B cell (primary cell): Measurements from ENCODE around the gene RBM43. TPM values are rescaled to one million over a fixed set of nuclear protein-coding genes. Genes with fewer than 3 reads are reported as not detected.

ENCODE experiments used
- ATAC-seq: fragments of 200-7000 bp; cut with Tn5 transposase; one replicate; pipeline ENCODE4 v1.10.0; 2021; ENCODE audit warnings: low read depth, mild to moderate bottlenecking, moderate number of reproducible peaks, moderate library complexity
- CTCF ChIA-PET: fragments of 350-600 bp; sonication (Branson Sonifier 250); formaldehyde crosslinking; loops from one replicate; lab custom pipeline; 2021; ENCODE audit warnings: antibody characterized with exemption, inconsistent platforms; lab: Charles Lee
- POLR2A ChIA-PET: fragments of 350-600 bp; sonication (Branson Sonifier 250); formaldehyde crosslinking; loops from one replicate; lab custom pipeline; 2021; ENCODE audit warnings: antibody characterized with exemption; lab: Charles Lee
- DNase-seq: peaks from one replicate; pipeline ENCODE4 v3.0.0; 2013
- H2AFZ ChIP-seq: 2 replicates; pipeline ENCODE4 v1.6.1; 2012; ENCODE audit warnings: mild to moderate bottlenecking, low read depth, low read length; ENCODE audit not compliant: insufficient read depth, poor library complexity, severe bottlenecking
- H3K27ac ChIP-seq, 2 donors: 1 replicate in 1 of 2; 2 replicates in 1 of 2; pipeline ENCODE4 v1.5.1; 2012 to 2013; ENCODE audit warnings: low read length in 2 of 2, mild to moderate bottlenecking in 2 of 2, moderate library complexity in 1 of 2
- H3K27me3 ChIP-seq, 4 experiments: fragments of 200-600 bp in 1 of 4; sonication (generic) in 1 of 4; replicated peaks in 1 of 4; 1 replicate in 2 of 4; 2 replicates in 2 of 4; pipeline versions ENCODE4 v1.6.1 to v1.7.0; 2013 to 2016; ENCODE audit warnings: low read length in 3 of 4, mild to moderate bottlenecking in 2 of 4, mixed read lengths in 1 of 4, moderate library complexity in 1 of 4; ENCODE audit not compliant: insufficient read depth in 4 of 4, control insufficient read depth in 3 of 4; ENCODE audit errors: control extremely low read depth in 1 of 4
- H3K36me3 ChIP-seq, 2 experiments: replicated peaks in 1 of 2; 1 replicate in 1 of 2; 2 replicates in 1 of 2; pipeline versions ENCODE4 v1.6.1 to v1.7.1; 2013; ENCODE audit warnings: low read length in 1 of 2; ENCODE audit not compliant: insufficient read depth in 2 of 2, control insufficient read depth in 1 of 2; ENCODE audit errors: control extremely low read depth in 1 of 2, extremely low read depth in 1 of 2
- H3K4me1 ChIP-seq, 2 donors: fragments of 200-600 bp in 1 of 2; sonication (generic) in 1 of 2; 1 replicate in 1 of 2; 2 replicates in 1 of 2; pipeline versions ENCODE4 v1.5.1 to v1.6.1; 2013 to 2017; ENCODE audit warnings: low read length in 2 of 2; ENCODE audit not compliant: control insufficient read depth in 2 of 2, insufficient read depth in 2 of 2
- H3K4me2 ChIP-seq: replicated peaks from 2 replicates; pipeline ENCODE3; 2012; ENCODE audit warnings: mild to moderate bottlenecking, low read depth, low read length; ENCODE audit not compliant: poor library complexity, severe bottlenecking
- H3K4me3 ChIP-seq, 5 experiments: fragments of 200-600 bp in 1 of 5; sonication (generic) in 1 of 5; 1 replicate in 3 of 5; 2 replicates in 2 of 5; pipeline versions ENCODE4 v1.5.1 to v1.7.0; 2011 to 2016; ENCODE audit warnings: low read length in 4 of 5, mild to moderate bottlenecking in 4 of 5, low read depth in 2 of 5, control low read depth in 1 of 5, moderate library complexity in 1 of 5; ENCODE audit not compliant: insufficient read depth in 1 of 5; ENCODE audit errors: control extremely low read depth in 1 of 5, extremely low read depth in 1 of 5
- H3K79me2 ChIP-seq: fragments of 200-600 bp; sonication (generic); one replicate; pipeline ENCODE4 v1.6.0; 2016; ENCODE audit warnings: low read length; ENCODE audit not compliant: control insufficient read depth, insufficient read depth
- H3K9ac ChIP-seq: fragments of 200-600 bp; sonication (generic); 2 replicates; pipeline ENCODE4 v1.6.1; 2017; ENCODE audit warnings: mild to moderate bottlenecking, low read length, moderate library complexity
- H3K9me3 ChIP-seq, 3 donors: one replicate each; pipeline versions ENCODE4 v1.6.1 to v1.7.1; 2013; ENCODE audit warnings: low read length in 2 of 3; ENCODE audit not compliant: control insufficient read depth in 2 of 3, insufficient read depth in 1 of 3; ENCODE audit errors: control extremely low read depth in 1 of 3
- H4K20me1 ChIP-seq: 2 replicates; pipeline ENCODE4 v1.6.0; 2012; ENCODE audit warnings: mild to moderate bottlenecking, low read length; ENCODE audit not compliant: insufficient read depth, control insufficient read depth, poor library complexity, severe bottlenecking
- H3K27ac Mint-ChIP-seq: one replicate; pipeline ENCODE4 v1.8.0; 2021; ENCODE audit warnings: mixed read lengths
- H3K27me3 Mint-ChIP-seq: one replicate; pipeline ENCODE4 v1.8.0; 2021; ENCODE audit warnings: mixed read lengths
- H3K4me1 Mint-ChIP-seq: one replicate; pipeline ENCODE4 v1.8.0; 2021; ENCODE audit warnings: mixed read lengths
- H3K4me3 Mint-ChIP-seq: one replicate; pipeline ENCODE4 v1.8.0; 2021; ENCODE audit warnings: mixed read lengths
- H3K9me3 Mint-ChIP-seq: one replicate; pipeline ENCODE4 v1.8.0; 2022; ENCODE audit warnings: mixed read lengths; ENCODE audit not compliant: insufficient read depth
- CTCF ChIP-seq: fragments of 200-600 bp; IDR thresholded peaks from one replicate; pipeline ENCODE4 v1.8.0; 2022; ENCODE audit warnings: antibody characterized with exemption, mild to moderate bottlenecking
- EZH2 ChIP-seq: IDR thresholded peaks from 2 replicates; pipeline ENCODE4 v1.6.1; 2012; ENCODE audit warnings: borderline replicate concordance, low read depth, mild to moderate bottlenecking, moderate library complexity, low read length; ENCODE audit not compliant: insufficient read depth, poor library complexity, severe bottlenecking
- WGBS: methylation state at CpG from one replicate; pipeline ENCODE4 v1.1.5; 2013; ENCODE audit warnings: missing lambda C conversion rate; ENCODE audit not compliant: insufficient coverage; 5-methylcytosine and 5-hydroxymethylcytosine counted together
- intact Hi-C: fragments of 100-400 bp; cut with micrococcal nuclease; formaldehyde crosslinking; loops from one replicate; pipeline ENCODE4 v1.10.0; 2022
- polyA plus RNA-seq: library from polyadenylated mRNA; depleted of rRNA; stranded (reverse); fragments of >200 nt; gene quantifications from 2 replicates; pipeline ENCODE4 v1.2.3, GENCODE V29; 2012
- total RNA-seq, 2 donors: library from RNA; stranded (reverse); fragments of 120-200 nt in 1 of 2; gene quantifications; 1 replicate in 1 of 2; 2 replicates in 1 of 2; pipeline versions ENCODE4 v1.2.3 to v1.2.4, GENCODE V29; 2013 to 2022

RBM43 gene
- total and polyA plus RNA-seq, 2 donors (not counting 1 experiment from before 2014, with no cell fraction given): 4.8 to 8.4 TPM

GRCh38 chr2:151204756-151205155 lies 56.9 kb downstream of the RBM43 start:
- DNase-seq (no peak), ATAC-seq (no peak)
- intact Hi-C loops: no loop called here
- no peak overlapping the region for H3K4me3 Mint-ChIP-seq
- Histone ChIP-seq H3K9me3 (no peaks in the 10 kb centered on the region), H3K4me2 (no peak overlapping the region), H2AFZ (no peak overlapping the region), H3K4me3 (no peak overlapping the region), H3K27ac (no peak overlapping the region), H3K79me2 (no peaks in the 10 kb centered on the region), H4K20me1 (no peaks in the 10 kb centered on the region), H3K36me3 (no peaks in the 10 kb centered on the region), H3K27me3 (no peaks in the 10 kb centered on the region), H3K9ac (no peak overlapping the region), H3K4me1 (no peaks in the 10 kb centered on the region)
- no peaks in the 10 kb centered on the region for H3K4me1 Mint-ChIP-seq
- no peak for TF ChIP-seq EZH2
- no peak for TF ChIP-seq CTCF
- H3K27ac Mint-ChIP-seq: no peak overlapping the region
- ChIA-PET POLR2A (no interaction called here), CTCF (interaction anchor here (1.0 kb wide), 1 partner anchor 35 kb away, joined by 3 read pairs; no protein-coding TSS in a partner anchor)
- WGBS: no CpG with 5 or more reads among the region's 3 CpGs
- H3K27me3 Mint-ChIP-seq: no peaks in the 10 kb centered on the region
- no peaks in the 10 kb centered on the region for H3K9me3 Mint-ChIP-seq

DNA sequence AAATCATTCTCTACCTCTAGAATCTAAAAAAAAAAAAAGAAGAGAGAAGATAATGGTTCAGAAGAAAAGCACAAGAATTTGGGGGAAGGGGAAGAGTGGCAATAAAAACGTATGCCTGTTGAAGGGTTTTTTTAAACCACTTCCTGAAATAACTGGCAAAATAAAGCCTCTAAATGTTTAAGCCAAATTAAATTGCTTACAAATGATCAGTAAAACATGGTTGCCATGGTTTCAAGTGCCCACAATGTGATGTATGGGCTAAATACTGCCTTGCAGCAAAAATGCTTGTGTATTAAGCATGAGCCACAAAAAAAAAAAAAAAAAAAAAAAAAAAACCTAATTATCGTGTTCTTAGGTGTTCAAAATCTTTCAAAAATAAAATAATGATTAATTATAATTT lies 60.8 kb downstream of the RBM43 start:
- ATAC-seq: no peak
- Histone ChIP-seq H3K79me2 (no peaks in the 10 kb centered on the region), H3K9me3 (no peaks in the 10 kb centered on the region), H3K27me3 (no peaks in the 10 kb centered on the region), H3K4me3 (no peak overlapping the region), H2AFZ (no peak overlapping the region), H3K4me1 (no peaks in the 10 kb centered on the region), H3K27ac (no peak overlapping the region), H4K20me1 (no peaks in the 10 kb centered on the region), H3K9ac (no peak overlapping the region), H3K36me3 (no peaks in the 10 kb centered on the region), H3K4me2 (no peak overlapping the region)
- no peaks in the 10 kb centered on the region for H3K4me1 Mint-ChIP-seq
- no peak overlapping the region for H3K4me3 Mint-ChIP-seq
- TF ChIP-seq CTCF: no peak
- no peak for TF ChIP-seq EZH2
- ChIA-PET CTCF (interaction anchor here (0.7 to 1.1 kb wide), 3 partner anchors 23 to 183 kb away, joined by 3 to 4 read pairs (median 4); no protein-coding TSS in a partner anchor), POLR2A (no interaction called here)
- H3K9me3 Mint-ChIP-seq: no peaks in the 10 kb centered on the region
- H3K27me3 Mint-ChIP-seq: peaks cover 4% of the 10 kb centered on the region
- no peak for DNase-seq
- no CpG with 5 or more reads among the region's 2 CpGs for WGBS
- intact Hi-C loops: no loop called here
- no peak overlapping the region for H3K27ac Mint-ChIP-seq
